IMR-90 (cell line): ENCODE measurements around the gene MAB21L4. TPM values are rescaled to one million over a fixed set of nuclear protein-coding genes. Genes with fewer than 3 reads are reported as not detected.

Experiments used
- ATAC-seq: fragments of 200-7000 bp; cut with Tn5 transposase; 2 replicates; pipeline ENCODE4 v1.9.1; 2020; ENCODE audit warnings: low read depth, mild to moderate bottlenecking, moderate library complexity
- BruUV-seq: library from RNA; stranded (reverse); fragments of 400-500 nt; replicated peaks from 2 replicates; lab custom pipeline; 2021; lab: Mats Ljungman, UMichigan
- CTCF ChIA-PET: fragments of 300-600 bp; formaldehyde crosslinking; extraction: SDS; loops from one replicate; lab custom pipeline; 2021; ENCODE audit warnings: antibody characterized with exemption; lab: Yijun Ruan, JAX
- POLR2A ChIA-PET: fragments of 300-600 bp; sonication (Branson Sonifier 250); formaldehyde crosslinking; loops from one replicate; lab custom pipeline; 2022; ENCODE audit warnings: antibody characterized with exemption; ENCODE audit not compliant: unreplicated experiment; lab: Charles Lee
- DNase-seq: peaks from one replicate; pipeline ENCODE4 v3.0.0; 2013
- H2AFZ ChIP-seq: replicated peaks from 2 replicates; pipeline ENCODE3; 2013; ENCODE audit warnings: low read length, mild to moderate bottlenecking; ENCODE audit not compliant: poor library complexity
- H2AK5ac ChIP-seq: 2 replicates; pipeline ENCODE4 v1.6.1; 2013; ENCODE audit warnings: low read depth, low read length, inconsistent platforms
- H2AK9ac ChIP-seq: replicated peaks from 2 replicates; pipeline ENCODE3; 2013; ENCODE audit warnings: mild to moderate bottlenecking, low read depth, low read length, moderate library complexity; ENCODE audit not compliant: poor library complexity
- H2BK120ac ChIP-seq: 2 replicates; pipeline ENCODE4 v1.6.1; 2013; ENCODE audit warnings: low read depth, low read length, inconsistent platforms
- H2BK15ac ChIP-seq: 3 replicates; pipeline ENCODE4 v1.6.1; 2013; ENCODE audit warnings: low read depth, low read length, inconsistent platforms
- H2BK20ac ChIP-seq: 2 replicates; pipeline ENCODE4 v1.6.1; 2013; ENCODE audit warnings: low read depth, mild to moderate bottlenecking, inconsistent platforms, low read length, moderate library complexity
- H2BK5ac ChIP-seq: 2 replicates; pipeline ENCODE4 v1.6.1; 2013; ENCODE audit warnings: mild to moderate bottlenecking, low read depth, low read length, inconsistent platforms; ENCODE audit not compliant: poor library complexity, severe bottlenecking
- H3K14ac ChIP-seq: replicated peaks from 2 replicates; pipeline ENCODE4 v1.6.1; 2013; ENCODE audit warnings: low read depth, low read length, inconsistent platforms
- H3K18ac ChIP-seq: 2 replicates; pipeline ENCODE4 v1.6.1; 2013; ENCODE audit warnings: low read depth, low read length, control low read depth
- H3K23ac ChIP-seq: 2 replicates; pipeline ENCODE4 v1.6.1; 2013; ENCODE audit warnings: low read depth, low read length, inconsistent platforms
- H3K27ac ChIP-seq: 2 replicates; pipeline ENCODE4 v1.5.1; 2013; ENCODE audit warnings: mild to moderate bottlenecking, control low read depth, low read length; ENCODE audit not compliant: insufficient read depth
- H3K27me3 ChIP-seq: 2 replicates; pipeline ENCODE4 v1.6.1; 2013; ENCODE audit warnings: low read length; ENCODE audit not compliant: control insufficient read depth, insufficient read depth
- H3K36me3 ChIP-seq: 2 replicates; pipeline ENCODE4 v1.6.1; 2013; ENCODE audit warnings: low read length, mixed read lengths; ENCODE audit not compliant: control insufficient read depth, insufficient read depth
- H3K4ac ChIP-seq: 2 replicates; pipeline ENCODE4 v1.6.1; 2013; ENCODE audit warnings: low read depth, low read length, inconsistent platforms
- H3K4me1 ChIP-seq: 2 replicates; pipeline ENCODE4 v1.6.1; 2013; ENCODE audit warnings: low read length, mixed read lengths; ENCODE audit not compliant: control insufficient read depth, insufficient read depth
- H3K4me2 ChIP-seq: 2 replicates; pipeline ENCODE4 v1.6.1; 2013; ENCODE audit warnings: low read depth, mild to moderate bottlenecking, control low read depth, low read length, moderate library complexity
- H3K4me3 ChIP-seq: 2 replicates; pipeline ENCODE4 v1.5.1; 2013; ENCODE audit warnings: low read depth, mild to moderate bottlenecking, control low read depth, low read length, moderate library complexity; ENCODE audit not compliant: insufficient read depth
- H3K56ac ChIP-seq: 2 replicates; pipeline ENCODE4 v1.6.1; 2013; ENCODE audit warnings: low read length, inconsistent platforms; ENCODE audit not compliant: insufficient read depth; ENCODE audit errors: extremely low read depth
- H3K79me1 ChIP-seq, 2 experiments: 2 replicates each; pipeline ENCODE4 v1.6.1; 2013; ENCODE audit warnings: low read length in 2 of 2, inconsistent platforms in 1 of 2, low read depth in 1 of 2
- H3K9ac ChIP-seq: 2 replicates; pipeline ENCODE4 v1.6.1; 2013; ENCODE audit warnings: low read depth, low read length, control low read depth
- H3K9me1 ChIP-seq: 2 replicates; pipeline ENCODE4 v1.6.1; 2013; ENCODE audit warnings: low read length, inconsistent platforms; ENCODE audit not compliant: insufficient read depth
- H3K9me3 ChIP-seq: 2 replicates; pipeline ENCODE4 v1.6.1; 2013; ENCODE audit warnings: low read length; ENCODE audit not compliant: control insufficient read depth, insufficient read depth
- H4K20me1 ChIP-seq: 2 replicates; pipeline ENCODE4 v1.6.1; 2013; ENCODE audit warnings: low read length, inconsistent platforms; ENCODE audit not compliant: insufficient read depth
- H4K5ac ChIP-seq: 2 replicates; pipeline ENCODE4 v1.6.1; 2013; ENCODE audit warnings: mild to moderate bottlenecking, low read depth, low read length, control low read depth
- H4K8ac ChIP-seq, 2 experiments: 2 replicates each; pipeline ENCODE4 v1.6.1; 2013; ENCODE audit warnings: low read depth in 2 of 2, low read length in 2 of 2, control low read depth in 1 of 2, inconsistent platforms in 1 of 2
- H4K91ac ChIP-seq: 2 replicates; pipeline ENCODE4 v1.6.1; 2013; ENCODE audit warnings: low read depth, low read length, inconsistent platforms; ENCODE audit not compliant: insufficient read depth
- BHLHE40 ChIP-seq: fragments of 150-350 bp; IDR thresholded peaks from 2 replicates; pipeline ENCODE4 v1.6.1; 2016; ENCODE audit warnings: mild to moderate bottlenecking, low read depth, low read length
- CEBPB ChIP-seq: IDR thresholded peaks from 2 replicates; pipeline ENCODE4 v1.6.1; 2012; ENCODE audit warnings: low read depth, low read length, improper control_type of control experiment
- MAFK ChIP-seq: IDR thresholded peaks from 2 replicates; pipeline ENCODE4 v1.6.1; 2012; ENCODE audit warnings: low read depth, low read length, improper control_type of control experiment
- RAD21 ChIP-seq: IDR thresholded peaks from 2 replicates; pipeline ENCODE4 v1.6.1; 2012; ENCODE audit warnings: low read length, improper control_type of control experiment
- RCOR1 ChIP-seq: IDR thresholded peaks from 2 replicates; pipeline ENCODE4 v1.6.1; 2012; ENCODE audit warnings: mild to moderate bottlenecking, low read length, improper control_type of control experiment; ENCODE audit not compliant: insufficient replicate concordance
- SMC3 ChIP-seq: fragments of 150-350 bp; IDR thresholded peaks from 2 replicates; pipeline ENCODE4 v1.6.1; 2016; ENCODE audit warnings: low read depth, mild to moderate bottlenecking, antibody characterized with exemption, low read length, moderate library complexity
- WGBS, 2 experiments: methylation state at CpG; one replicate each; pipeline versions ENCODE4 v1.1.5 to v1.1.7; 2013; ENCODE audit warnings: missing lambda C conversion rate in 2 of 2; ENCODE audit not compliant: insufficient read length in 1 of 2; ENCODE audit errors: extremely low coverage in 2 of 2; 5-methylcytosine and 5-hydroxymethylcytosine counted together
- dilution Hi-C: fragments of 300-500 bp; cut with HindIII; formaldehyde crosslinking; loops from one replicate; pipeline ENCODE4 v1.14.3; 2018; ENCODE audit warnings: low sequenced_read_pairs; ENCODE audit not compliant: unreplicated experiment
- in situ Hi-C: fragments of 300-500 bp; cut with MboI; formaldehyde crosslinking; loops from 3 replicates; pipeline ENCODE4 v1.14.3; 2019; ENCODE audit warnings: low sequenced_read_pairs, inconsistent platforms, mixed read lengths
- intact Hi-C: fragments of 100-400 bp; cut with micrococcal nuclease; formaldehyde crosslinking; loops from 2 replicates; pipeline ENCODE4 v1.10.0; 2022
- polyA plus RNA-seq, 3 experiments: library from polyadenylated mRNA; depleted of rRNA; stranded (reverse); fragments of >200 nt; gene quantifications; 2 replicates each; pipeline ENCODE4 v1.2.3, GENCODE V29; 2012; ENCODE audit warnings: low replicate concordance in 1 of 3
- total RNA-seq: library from RNA; depleted of rRNA; stranded (reverse); fragments of >200 nt; gene quantifications from 2 replicates; pipeline ENCODE4 v1.2.3, GENCODE V29; 2012

MAB21L4 gene
- total and polyA plus RNA-seq, 2 of the 4 experiments (the other 2 are of a cell fraction), result not detected

DNA sequence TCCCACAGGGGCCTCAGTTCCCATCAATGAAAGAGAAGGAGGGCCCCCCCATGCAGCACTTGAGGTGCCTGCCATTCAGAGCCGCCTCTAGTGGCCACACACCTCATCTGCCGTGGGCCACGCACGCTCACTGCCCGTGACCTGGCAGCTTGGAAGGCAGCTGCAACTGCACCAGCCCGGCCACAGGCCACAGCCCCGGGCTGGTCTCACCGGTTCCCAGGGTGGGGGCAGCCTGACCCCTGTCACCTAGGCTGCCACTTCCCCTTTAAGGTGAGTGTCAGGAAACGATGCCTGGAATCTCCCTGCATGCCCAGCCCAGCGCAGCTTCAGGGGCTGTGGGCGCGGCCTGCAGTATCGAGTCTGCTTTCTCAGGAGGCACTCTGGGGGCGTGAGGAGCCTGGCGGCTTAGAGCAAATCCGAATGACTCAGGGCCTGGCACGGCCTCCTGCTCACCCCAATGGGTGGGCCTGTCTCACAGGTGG is 2.6 kb downstream of the MAB21L4 start:
- ChIA-PET POLR2A (no interaction called here), CTCF (no interaction called here)
- BruUV-seq, result no TSS peak
- 73% methylated on average over 3 of the region's 17 CpGs; no CpG with 5 or more reads in 1 of the 2 experiments for WGBS, 2 experiments
- DNase-seq (peak; percentile 36), ATAC-seq (peak; percentile 70)
- no peaks in the 10 kb centered on the region for H4K20me1 ChIP-seq
- no peak overlapping the region for H4K91ac ChIP-seq
- intact Hi-C loops (no loop called here), in situ Hi-C loops (no loop called here), dilution Hi-C loops (no loop called here)
- no peak overlapping the region for H3K4me3 ChIP-seq
- no peak overlapping the region for H2AK5ac ChIP-seq
- no peak overlapping the region for H3K23ac ChIP-seq
- H3K14ac ChIP-seq, result no peak overlapping the region
- H3K4me1 ChIP-seq, result no peaks in the 10 kb centered on the region; the same call in 1 of the 2 replicates
- H3K27ac ChIP-seq, result no peak overlapping the region
- no peak for TF ChIP-seq SMC3
- TF ChIP-seq RAD21, result no peak
- TF ChIP-seq MAFK, result no peak
- no peak for TF ChIP-seq CEBPB
- TF ChIP-seq RCOR1, result no peak
- TF ChIP-seq BHLHE40, result no peak
- H2BK15ac ChIP-seq, result no peak overlapping the region
- peak overlapping the region; percentile 8 for H2AFZ ChIP-seq
- H3K9me3 ChIP-seq, result no peaks in the 10 kb centered on the region
- H3K18ac ChIP-seq, result no peak overlapping the region
- no peak overlapping the region for H3K4me2 ChIP-seq
- no peak overlapping the region for H2AK9ac ChIP-seq
- no peak overlapping the region for H2BK120ac ChIP-seq
- no peak overlapping the region for H4K5ac ChIP-seq
- H3K79me1 ChIP-seq, result no peaks in the 10 kb centered on the region
- H3K36me3 ChIP-seq, result no peaks in the 10 kb centered on the region
- H3K9ac ChIP-seq, result no peak overlapping the region
- H3K9me1 ChIP-seq, result no peaks in the 10 kb centered on the region
- no peak overlapping the region for H3K56ac ChIP-seq
- no peak overlapping the region for H2BK20ac ChIP-seq
- H2BK5ac ChIP-seq, result no peak overlapping the region
- H3K27me3 ChIP-seq, result peaks cover 5% of the 10 kb centered on the region; the same call in 1 of the 2 replicates
- H4K8ac ChIP-seq, result no peak overlapping the region
- H3K4ac ChIP-seq, result no peak overlapping the region
